LNCaP clone FGC (cell line): ENCODE measurements around the gene NR2F6.
A peak's percentile ranks its signal among the peaks of the same experiment; 100 is the strongest.

Experiments used
- DNase-seq: peaks from one replicate; pipeline ENCODE4 v3.0.0-alpha.2; 2011; ENCODE audit warnings: low read depth
- H3K4me3 ChIP-seq: 2 replicates; pipeline ENCODE4 v1.5.1; 2011; ENCODE audit warnings: mild to moderate bottlenecking, low read depth, low read length, control low read depth
- CTCF ChIP-seq: IDR thresholded peaks from 2 replicates; pipeline ENCODE4 v1.5.1; 2012; ENCODE audit warnings: mild to moderate bottlenecking; ENCODE audit not compliant: control insufficient read depth, insufficient read depth; ENCODE audit errors: extremely low read depth

NR2F6 gene

GRCh38 chr19:17242431-17243208 lies 3.1 kb downstream of the NR2F6 start:
- no peak for TF ChIP-seq CTCF
- DNase-seq, result no peak
- peak overlapping the region; percentile 96 for H3K4me3 ChIP-seq

GRCh38 chr19:17240826-17241399 lies 4.8 kb downstream of the NR2F6 start:
- H3K4me3 ChIP-seq, result peak overlapping the region; percentile 17
- no peak for TF ChIP-seq CTCF
- DNase-seq, result no peak

GRCh38 chr19:17240062-17240752 lies 5.5 kb downstream of the NR2F6 start:
- DNase-seq, result peak; percentile 38
- TF ChIP-seq CTCF, result no peak
- peak overlapping the region; percentile 17 for H3K4me3 ChIP-seq

GRCh38 chr19:17237747-17238706 lies 7.7 kb downstream of the NR2F6 start:
- H3K4me3 ChIP-seq, result no peak overlapping the region
- no peak for TF ChIP-seq CTCF
- DNase-seq, result no peak

GRCh38 chr19:17236811-17237543 lies 8.7 kb downstream of the NR2F6 start:
- no peak overlapping the region for H3K4me3 ChIP-seq
- no peak for TF ChIP-seq CTCF
- DNase-seq, result no peak
